Ovary (tissue), 9 donors: ENCODE data around the gene OPRD1. TPM values are rescaled to one million over a fixed set of nuclear protein-coding genes. Genes with fewer than 3 reads are reported as not detected.
A peak's percentile ranks its signal among the peaks of the same experiment; 100 is the strongest.

Experiments
- DNase-seq, 5 donors: peaks; one replicate each; pipeline ENCODE4 v3.0.0-alpha.2; 2019 to 2020
- H3K27ac ChIP-seq, 2 donors: fragments of 200-600 bp; one replicate each; pipeline versions ENCODE4 v1.5.1 to v1.8.0; 2019 to 2022
- H3K27me3 ChIP-seq: fragments of 200-600 bp; one replicate; pipeline ENCODE4 v1.8.0; 2022
- H3K36me3 ChIP-seq: fragments of 200-600 bp; sonication (generic); one replicate; pipeline ENCODE4 v1.5.1; 2019
- H3K4me1 ChIP-seq: one replicate; pipeline ENCODE4 v1.8.1; 2013; ENCODE audit warnings: mild to moderate bottlenecking, moderate library complexity; ENCODE audit not compliant: insufficient read depth
- H3K4me3 ChIP-seq: fragments of 200-600 bp; sonication (generic); one replicate; pipeline ENCODE4 v1.5.1; 2017
- H3K9me3 ChIP-seq, 2 donors: fragments of 200-600 bp in 1 of 2; sonication (generic) in 1 of 2; one replicate each; pipeline versions ENCODE4 v1.5.1 to v1.8.1; 2013 to 2019; ENCODE audit warnings: mild to moderate bottlenecking in 1 of 2, moderate library complexity in 1 of 2
- CTCF ChIP-seq, 3 donors: fragments of 450-650 bp in 2 of 3; fragments of 200-600 bp in 1 of 3; IDR thresholded peaks; one replicate each; pipeline versions ENCODE4 v1.5.1 to v1.8.0; 2016 to 2022; ENCODE audit warnings: antibody characterized with exemption in 3 of 3, mild to moderate bottlenecking in 1 of 3
- EP300 ChIP-seq: sonication (generic); formaldehyde crosslinking; IDR thresholded peaks from one replicate; pipeline ENCODE4 v1.6.1; 2017; ENCODE audit warnings: antibody characterized with exemption
- POLR2A ChIP-seq: fragments of 450-650 bp; IDR thresholded peaks from one replicate; pipeline ENCODE4 v1.6.1; 2017; ENCODE audit warnings: antibody characterized with exemption, mild to moderate bottlenecking, moderate library complexity
- WGBS, 3 donors: extraction: QIAGEN DNeasy Blood & Tissue Kit in 1 of 3; methylation state at CpG; one replicate each; pipeline versions ENCODE4 v1.1.5 to v1.1.7; 2013 to 2017; 5-methylcytosine and 5-hydroxymethylcytosine counted together
- intact Hi-C, 4 donors: fragments of 100-400 bp; cut with DNase I; formaldehyde crosslinking; loops; one replicate each; pipeline versions ENCODE4 v1.11.0 to v1.15.1; 2022 to 2023
- polyA plus RNA-seq, 2 donors: library from polyadenylated mRNA; stranded (reverse); fragments of 200-250 nt in 1 of 2; fragments of 350-450 nt in 1 of 2; fragmentation: Illumina TruSeq in 1 of 2; extraction: RNeasy Lipid Tissue Mini Kit (QIAGEN cat#74804) in 1 of 2; gene quantifications; one replicate each; pipeline ENCODE4 v1.2.3, GENCODE V29; 2013 to 2014
- total RNA-seq, 7 donors: library from RNA; depleted of rRNA in 2 of 7; stranded (reverse); fragments of >200 nt in 2 of 7; fragmentation: NEBNext Ultra II Directional in 3 of 7; extraction: Animal tissue kit (Norgen Biotek cat#: 25700) in 3 of 7; gene quantifications; one replicate each; pipeline versions ENCODE4 v1.1.0 to v1.2.4, GENCODE V29; 2016 to 2023
- donor health status: DM: no; HTN: no; CAD: no; lungs with moderate emphysema.
- donor health status: DM: no; HTN: no; CAD: no.
- donor health status: Bipolar disorder and iron deficiency.
- donor health status: DM: yes; HTN: yes; CAD: no.
- donor health status: DM: no; HTN: no; CAD: no.
- donor health status: DM: yes; HTN: yes; CAD: no.

Gene OPRD1
- total and polyA plus RNA-seq, 9 donors, result 0.02 TPM; not detected in 8

GRCh38 chr1:28877132-28877781 lies 65.3 kb downstream of the OPRD1 start:
- no peak overlapping the region for H3K27ac ChIP-seq
- H3K27me3 ChIP-seq, result no peaks in the 10 kb centered on the region
- H3K4me1 ChIP-seq, result peaks cover 1% of the 10 kb centered on the region
- WGBS, 3 donors, result 18 to 25% (median 18%) methylated on average over 18 of the region's 18 CpGs
- no peaks in the 10 kb centered on the region for H3K36me3 ChIP-seq
- TF ChIP-seq CTCF (IDR thresholded peaks at IDR 0.05), result peak; percentile 59 to 89 (median 80)
- no peak for TF ChIP-seq EP300
- TF ChIP-seq POLR2A, result no peak
- peak; percentile 72 to 86 (median 80) for DNase-seq
- intact Hi-C loops, result loop anchor here in 3 of 4 donors (2.0 to 5.0 kb wide), 3 partner anchors 90 to 520 kb away; no protein-coding TSS in a partner anchor
- no peaks in the 10 kb centered on the region for H3K9me3 ChIP-seq
- H3K4me3 ChIP-seq, result no peak overlapping the region

GRCh38 chr1:28878796-28879195 lies 66.8 kb downstream of the OPRD1 start:
- TF ChIP-seq CTCF (IDR thresholded peaks at IDR 0.05) (no peak), POLR2A (no peak), EP300 (no peak)
- Histone ChIP-seq H3K36me3 (no peaks in the 10 kb centered on the region), H3K27me3 (no peaks in the 10 kb centered on the region), H3K9me3 (no peaks in the 10 kb centered on the region), H3K27ac (no peak overlapping the region), H3K4me3 (no peak overlapping the region), H3K4me1 (peaks cover 2% of the 10 kb centered on the region)
- intact Hi-C loops, result loop anchor here in 2 of 4 donors (5.0 kb wide), 2 partner anchors 91 to 521 kb away; no protein-coding TSS in a partner anchor
- no peak for DNase-seq
- WGBS, 3 donors, result 78 to 79% (median 79%) methylated on average over 4 of the region's 4 CpGs

GRCh38 chr1:28882009-28882628 lies 70.1 kb downstream of the OPRD1 start:
- Histone ChIP-seq H3K4me1 (peaks cover 5% of the 10 kb centered on the region), H3K4me3 (no peak overlapping the region), H3K27me3 (no peaks in the 10 kb centered on the region), H3K9me3 (no peaks in the 10 kb centered on the region), H3K27ac (no peak overlapping the region), H3K36me3 (no peaks in the 10 kb centered on the region)
- 36 to 38% (median 36%) methylated on average over 13 of the region's 13 CpGs for WGBS, 3 donors
- no peak for TF ChIP-seq EP300
- peak; percentile 37 for TF ChIP-seq POLR2A
- TF ChIP-seq CTCF (IDR thresholded peaks at IDR 0.05), result peak; percentile 85 to 93 (median 91)
- DNase-seq, result peak; percentile 82 to 91 (median 90)
- intact Hi-C loops, result loop anchor here (2.0 to 10.0 kb wide), 7 partner anchors 150 to 519 kb away; partner anchors contain the start of gene TMEM200B (in 3 of the 4)

- Histone ChIP-seq H3K4me1 (peaks cover 8% of the 10 kb centered on the region), H3K9me3 (no peaks in the 10 kb centered on the region), H3K36me3 (no peaks in the 10 kb centered on the region), H3K4me3 (no peak overlapping the region), H3K27me3 (no peaks in the 10 kb centered on the region), H3K27ac (no peak overlapping the region)
- intact Hi-C loops, result loop anchor here (2.0 to 10.0 kb wide), 7 partner anchors 149 to 520 kb away; partner anchors contain the start of gene TMEM200B (in 3 of the 4)
- no peak for TF ChIP-seq POLR2A
- no peak for TF ChIP-seq EP300
- TF ChIP-seq CTCF (IDR thresholded peaks at IDR 0.05), result no peak
- DNase-seq, result no peak
- 85 to 96% (median 95%) methylated on average over 1 of the region's 1 CpG for WGBS, 3 donors
These were observed 71.3 kb downstream of the OPRD1 start for GRCh38 chr1:28883242-28883616.
